ENCODE data around the gene TBC1D5. TPM values are rescaled to one million over a fixed set of nuclear protein-coding genes. Genes with fewer than 3 reads are reported as not detected.

TBC1D5 gene
- total RNA-seq, 1 donor from 2014 or later: 108 TPM

GRCh38 chr3:17176757-17177156 is 565.7 kb downstream of the TBC1D5 start:
- H3K9me3 ChIP-seq (ENCODE audit: low read depth): no peaks in the 10 kb centered on the region
- H3F3A ChIP-seq (ENCODE audit: low read depth): peaks cover 3% of the 10 kb centered on the region
- no peaks in the 10 kb centered on the region for H3K36me3 Mint-ChIP-seq
- no peak overlapping the region for H2AFZ ChIP-seq (replicated peaks)
- no peak overlapping the region for H3K27ac Mint-ChIP-seq
- no peak overlapping the region for H3K4me3 Mint-ChIP-seq
- TF ChIP-seq CTCF (IDR thresholded peaks at IDR 0.05): peak; percentile 28
- no peak for TF ChIP-seq EZH2phosphoT487 (IDR thresholded peaks at IDR 0.05)
- no peaks in the 10 kb centered on the region for H3K9me3 Mint-ChIP-seq
- no peak overlapping the region for H3K4me2 ChIP-seq
- H3K27me3 Mint-ChIP-seq (ENCODE audit: insufficient read depth, low read depth): no peaks in the 10 kb centered on the region
- H4K20me1 ChIP-seq (ENCODE audit: low read depth): no peaks in the 10 kb centered on the region
- H3K79me2 ChIP-seq (ENCODE audit: low read depth): no peaks in the 10 kb centered on the region
- no peaks in the 10 kb centered on the region for H3K36me3 ChIP-seq
- peak; percentile 10 for DNase-seq (ENCODE audit: low spot score)
- H3K27me3 ChIP-seq: no peaks in the 10 kb centered on the region
- peaks cover 6% of the 10 kb centered on the region for H3K4me1 Mint-ChIP-seq
- H3K9ac ChIP-seq: no peak overlapping the region
- peaks cover 9% of the 10 kb centered on the region for H3K4me1 ChIP-seq
- no peak overlapping the region for H3K27ac ChIP-seq
- H3K4me3 ChIP-seq: no peak overlapping the region

- no peak overlapping the region for H3K27ac ChIP-seq
- TF ChIP-seq EZH2phosphoT487 (IDR thresholded peaks at IDR 0.05) (no peak), EZH2 (IDR thresholded peaks at IDR 0.05) (no peak), CTCF (IDR thresholded peaks at IDR 0.05) (no peak)
- Mint-ChIP-seq H3K36me3 (no peaks in the 10 kb centered on the region), H3K9me3 (no peaks in the 10 kb centered on the region), H3K27me3 (ENCODE audit: insufficient read depth, low read depth) (no peaks in the 10 kb centered on the region), H3K4me3 (no peak overlapping the region), H3K4me1 (peaks cover 6% of the 10 kb centered on the region), H3K27ac (no peak overlapping the region)
- H3K9me3 ChIP-seq (ENCODE audit: low read depth): no peaks in the 10 kb centered on the region
- no peaks in the 10 kb centered on the region for H4K20me1 ChIP-seq (ENCODE audit: low read depth)
- DNase-seq (ENCODE audit: low spot score): no peak
- H3K4me1 ChIP-seq: no peaks in the 10 kb centered on the region
- no peaks in the 10 kb centered on the region for H3K27me3 ChIP-seq
- H2AFZ ChIP-seq (replicated peaks): no peak overlapping the region
- no peaks in the 10 kb centered on the region for H3K36me3 ChIP-seq
- no peaks in the 10 kb centered on the region for H3F3A ChIP-seq (ENCODE audit: low read depth)
- no peak overlapping the region for H3K4me3 ChIP-seq
- no peak overlapping the region for H3K4me2 ChIP-seq
- H3K9ac ChIP-seq: no peak overlapping the region
- no peaks in the 10 kb centered on the region for H3K79me2 ChIP-seq (ENCODE audit: low read depth)
Measured at GRCh38 chr3:17175187-17175807, 567.1 kb downstream of the TBC1D5 start.

- Mint-ChIP-seq H3K36me3 (peaks cover 12% of the 10 kb centered on the region), H3K27ac (no peak overlapping the region), H3K9me3 (no peaks in the 10 kb centered on the region), H3K4me3 (no peak overlapping the region), H3K27me3 (ENCODE audit: insufficient read depth, low read depth) (peaks cover 4% of the 10 kb centered on the region), H3K4me1 (no peaks in the 10 kb centered on the region)
- no peaks in the 10 kb centered on the region for H3K4me1 ChIP-seq
- H3K9me3 ChIP-seq (ENCODE audit: low read depth): no peaks in the 10 kb centered on the region
- TF ChIP-seq CTCF (IDR thresholded peaks at IDR 0.05) (no peak), EZH2 (IDR thresholded peaks at IDR 0.05) (no peak), EZH2phosphoT487 (IDR thresholded peaks at IDR 0.05) (no peak)
- H3F3A ChIP-seq (ENCODE audit: low read depth): no peaks in the 10 kb centered on the region
- no peaks in the 10 kb centered on the region for H4K20me1 ChIP-seq (ENCODE audit: low read depth)
- no peaks in the 10 kb centered on the region for H3K79me2 ChIP-seq (ENCODE audit: low read depth)
- no peak overlapping the region for H3K4me2 ChIP-seq
- DNase-seq (ENCODE audit: low spot score): no peak
- H3K27me3 ChIP-seq: no peaks in the 10 kb centered on the region
- H3K36me3 ChIP-seq: no peaks in the 10 kb centered on the region
- no peak overlapping the region for H3K9ac ChIP-seq
- no peak overlapping the region for H2AFZ ChIP-seq (replicated peaks)
- no peak overlapping the region for H3K4me3 ChIP-seq
- H3K27ac ChIP-seq: no peak overlapping the region
Measured at GRCh38 chr3:17166369-17166768, 576.1 kb downstream of the TBC1D5 start.

Data from neural progenitor cell (in vitro differentiated cells).